Hepatocyte (in vitro differentiated cells): ENCODE results near the gene PAFAH2. TPM values are rescaled to one million over a fixed set of nuclear protein-coding genes. Genes with fewer than 3 reads are reported as not detected.

Experiments used
- DNase-seq: peaks from one replicate; pipeline ENCODE4 v3.0.0-alpha.2; 2016; ENCODE audit warnings: low spot score
- H2AFZ ChIP-seq: fragments of 200-600 bp; sonication (generic); 2 replicates; pipeline ENCODE4 v1.6.0; 2016; ENCODE audit warnings: antibody characterized with exemption, mild to moderate bottlenecking
- H3K27ac ChIP-seq: fragments of 200-600 bp; sonication (generic); 2 replicates; pipeline ENCODE4 v1.5.1; 2016; ENCODE audit warnings: mild to moderate bottlenecking
- H3K27me3 ChIP-seq: fragments of 200-600 bp; sonication (generic); 2 replicates; pipeline ENCODE4 v1.6.1; 2016
- H3K36me3 ChIP-seq: fragments of 200-600 bp; sonication (generic); replicated peaks from 2 replicates; pipeline ENCODE4 v1.5.1; 2016; ENCODE audit warnings: low read depth; ENCODE audit not compliant: insufficient read depth
- H3K4me1 ChIP-seq: fragments of 200-600 bp; sonication (generic); 2 replicates; pipeline ENCODE4 v1.5.1; 2016; ENCODE audit warnings: mild to moderate bottlenecking, moderate library complexity; ENCODE audit not compliant: insufficient read depth
- H3K4me2 ChIP-seq: fragments of 200-600 bp; sonication (generic); 2 replicates; pipeline ENCODE4 v1.6.0; 2016
- H3K4me3 ChIP-seq: fragments of 200-600 bp; sonication (generic); 2 replicates; pipeline ENCODE4 v1.5.1; 2016; ENCODE audit warnings: mild to moderate bottlenecking
- H3K79me2 ChIP-seq: fragments of 200-600 bp; sonication (generic); 2 replicates; pipeline ENCODE4 v1.6.0; 2017; ENCODE audit warnings: mild to moderate bottlenecking
- H3K9me2 ChIP-seq: fragments of 200-600 bp; sonication (generic); replicated peaks from 2 replicates; pipeline ENCODE4 v1.6.0; 2017; ENCODE audit warnings: mild to moderate bottlenecking; ENCODE audit not compliant: insufficient read depth
- H3K9me3 ChIP-seq: fragments of 200-600 bp; sonication (generic); 2 replicates; pipeline ENCODE4 v1.5.1; 2016; ENCODE audit warnings: low read depth, mild to moderate bottlenecking
- H4K20me1 ChIP-seq: fragments of 200-600 bp; sonication (generic); 2 replicates; pipeline ENCODE4 v1.6.0; 2016; ENCODE audit warnings: mild to moderate bottlenecking; ENCODE audit not compliant: insufficient read depth, poor library complexity, severe bottlenecking
- CTCF ChIP-seq: fragments of 200-600 bp; sonication (generic); IDR thresholded peaks from 2 replicates; pipeline ENCODE4 v1.5.1; 2016; ENCODE audit warnings: antibody characterized with exemption, mild to moderate bottlenecking; ENCODE audit not compliant: poor library complexity
- EZH2 ChIP-seq: fragments of 200-600 bp; sonication (generic); IDR thresholded peaks from 2 replicates; pipeline ENCODE4 v1.6.1; 2016; ENCODE audit warnings: antibody characterized with exemption, mild to moderate bottlenecking, borderline replicate concordance
- EZH2phosphoT487 ChIP-seq: fragments of 200-600 bp; sonication (generic); IDR thresholded peaks from one replicate; pipeline ENCODE4 v1.6.1; 2018; ENCODE audit warnings: antibody characterized with exemption, mild to moderate bottlenecking, low read depth, moderate library complexity; ENCODE audit not compliant: unreplicated experiment, severe bottlenecking
- WGBS: methylation state at CpG from one replicate; pipeline ENCODE4 v1.1.6; 2016; ENCODE audit warnings: low lambda C conversion rate; ENCODE audit errors: missing lambda C conversion rate; 5-methylcytosine and 5-hydroxymethylcytosine counted together
- polyA plus RNA-seq: library from polyadenylated mRNA; unstranded; fragments of >200 nt; fragmentation: Nextera tagmentation; extraction: Ambion mirVana; gene quantifications from 2 replicates; pipeline ENCODE4 v1.2.1, GENCODE V29; 2016
- total RNA-seq: library from RNA; depleted of rRNA; stranded (reverse); fragments of >200 nt; gene quantifications from 2 replicates; pipeline ENCODE4 v1.2.3, GENCODE V29; 2014

PAFAH2 gene
- total and polyA plus RNA-seq, 2 experiments from 2014 or later = 22.7 to 24.6 TPM

- H3K4me2 ChIP-seq = no peak overlapping the region
- H3K27ac ChIP-seq = no peak overlapping the region
- no peak for TF ChIP-seq EZH2
- TF ChIP-seq CTCF = no peak
- TF ChIP-seq EZH2phosphoT487 = no peak
- H3K4me1 ChIP-seq = no peaks in the 10 kb centered on the region
- H2AFZ ChIP-seq = no peak overlapping the region
- 90% methylated on average over 7 of the region's 7 CpGs for WGBS
- DNase-seq = no peak
- H3K9me3 ChIP-seq = no peaks in the 10 kb centered on the region
- peaks cover 4% of the 10 kb centered on the region for H3K27me3 ChIP-seq
- H4K20me1 ChIP-seq = no peaks in the 10 kb centered on the region
- no peaks in the 10 kb centered on the region for H3K36me3 ChIP-seq
- no peak overlapping the region for H3K4me3 ChIP-seq
- no peaks in the 10 kb centered on the region for H3K79me2 ChIP-seq
- H3K9me2 ChIP-seq = no peaks in the 10 kb centered on the region
These were observed 68.8 kb downstream of the PAFAH2 start for GRCh38 chr1:25929016-25929415.

- H3K4me2 ChIP-seq = no peak overlapping the region
- no peaks in the 10 kb centered on the region for H3K9me2 ChIP-seq
- no peak overlapping the region for H3K4me3 ChIP-seq
- no peaks in the 10 kb centered on the region for H4K20me1 ChIP-seq
- no peak for DNase-seq
- H3K4me1 ChIP-seq = peaks cover 7% of the 10 kb centered on the region
- no peaks in the 10 kb centered on the region for H3K79me2 ChIP-seq
- H3K27ac ChIP-seq = no peak overlapping the region
- H3K9me3 ChIP-seq = no peaks in the 10 kb centered on the region
- WGBS = 90% methylated on average over 5 of the region's 5 CpGs
- H2AFZ ChIP-seq = no peak overlapping the region
- no peaks in the 10 kb centered on the region for H3K36me3 ChIP-seq
- H3K27me3 ChIP-seq = peaks cover 4% of the 10 kb centered on the region
- TF ChIP-seq EZH2phosphoT487 (no peak), EZH2 (no peak), CTCF (no peak)
These were observed 70.2 kb downstream of the PAFAH2 start for GRCh38 chr1:25927521-25928265.

- Histone ChIP-seq H3K4me1 (peaks cover 7% of the 10 kb centered on the region), H3K4me2 (no peak overlapping the region), H4K20me1 (no peaks in the 10 kb centered on the region), H3K79me2 (no peaks in the 10 kb centered on the region), H3K9me3 (no peaks in the 10 kb centered on the region), H3K4me3 (no peak overlapping the region), H3K27ac (no peak overlapping the region), H2AFZ (no peak overlapping the region), H3K9me2 (no peaks in the 10 kb centered on the region), H3K27me3 (peaks cover 4% of the 10 kb centered on the region), H3K36me3 (no peaks in the 10 kb centered on the region)
- no peak for DNase-seq
- WGBS = 76% methylated on average over 13 of the region's 13 CpGs
- no peak for TF ChIP-seq CTCF
- TF ChIP-seq EZH2 = no peak
- no peak for TF ChIP-seq EZH2phosphoT487
These were observed 70.9 kb downstream of the PAFAH2 start for GRCh38 chr1:25926731-25927496.
